ENCODE data around the gene FBXO36.

The FBXO36 gene

DNA sequence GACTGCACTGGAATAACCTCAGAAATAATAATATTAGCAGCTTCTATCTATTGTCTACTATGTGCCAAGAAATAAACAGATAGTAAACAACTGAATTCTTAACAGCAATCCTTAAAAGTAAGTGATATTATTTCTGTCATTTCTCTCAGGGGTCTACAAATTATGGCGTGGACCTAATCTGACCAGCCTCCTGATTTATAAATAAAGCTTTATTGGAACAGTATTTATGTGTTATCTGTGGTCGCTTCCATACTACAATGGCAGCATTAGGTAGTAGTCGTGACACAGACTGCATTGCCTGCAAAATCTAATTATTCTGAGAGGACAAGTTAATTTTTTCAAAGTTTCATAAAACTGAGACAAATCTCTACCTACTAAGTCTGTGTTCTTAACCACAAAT lies 97.4 kb downstream of the FBXO36 start:
- in situ Hi-C loops (cut with HindIII; ENCODE audit: low sequenced_read_pairs): no loop called here
- no peak for TF ChIP-seq CTCF (IDR thresholded peaks at IDR 0.05; ENCODE audit: low read depth, low read length, missing control alignments)
- DNase-seq (ENCODE audit: low read depth): no peak

GRCh38 chr2:230023313-230023712 lies 101.0 kb downstream of the FBXO36 start:
- H3K4me3 ChIP-seq (ENCODE audit: low read depth, low read length): no peak overlapping the region
- in situ Hi-C loops (cut with HindIII; ENCODE audit: low sequenced_read_pairs): no loop called here
- DNase-seq (ENCODE audit: low read depth): no peak
- TF ChIP-seq CTCF (IDR thresholded peaks at IDR 0.05; ENCODE audit: low read depth, low read length, missing control alignments): no peak

More for the DNA sequence above, 97.4 kb downstream of the FBXO36 start:
- no peak overlapping the region for H3K4me3 ChIP-seq (ENCODE audit: low read depth, low read length)

GRCh38 chr2:230042195-230042594 lies 119.9 kb downstream of the FBXO36 start:
- TF ChIP-seq CTCF (IDR thresholded peaks at IDR 0.05; ENCODE audit: low read depth, low read length, missing control alignments): no peak
- no peak for DNase-seq (ENCODE audit: low read depth)
- H3K4me3 ChIP-seq (ENCODE audit: low read depth, low read length): no peak overlapping the region
- in situ Hi-C loops (cut with HindIII; ENCODE audit: low sequenced_read_pairs): no loop called here

GRCh38 chr2:230043025-230043424 lies 120.7 kb downstream of the FBXO36 start:
- no peak overlapping the region for H3K4me3 ChIP-seq (ENCODE audit: low read depth, low read length)
- TF ChIP-seq CTCF (IDR thresholded peaks at IDR 0.05; ENCODE audit: low read depth, low read length, missing control alignments): no peak
- no peak for DNase-seq (ENCODE audit: low read depth)
- in situ Hi-C loops (cut with HindIII; ENCODE audit: low sequenced_read_pairs): no loop called here

- DNase-seq (ENCODE audit: low read depth): no peak
- H3K4me3 ChIP-seq (ENCODE audit: low read depth, low read length): no peak overlapping the region
- no peak for TF ChIP-seq CTCF (IDR thresholded peaks at IDR 0.05; ENCODE audit: low read depth, low read length, missing control alignments)
- in situ Hi-C loops (cut with HindIII; ENCODE audit: low sequenced_read_pairs): no loop called here
Measured at GRCh38 chr2:230043461-230043860, 121.2 kb downstream of the FBXO36 start.

GRCh38 chr2:230046491-230046890 lies 124.2 kb downstream of the FBXO36 start:
- no peak for DNase-seq (ENCODE audit: low read depth)
- H3K4me3 ChIP-seq (ENCODE audit: low read depth, low read length): no peak overlapping the region
- TF ChIP-seq CTCF (IDR thresholded peaks at IDR 0.05; ENCODE audit: low read depth, low read length, missing control alignments): no peak
- in situ Hi-C loops (cut with HindIII; ENCODE audit: low sequenced_read_pairs): no loop called here
